HEK293 (cell line): ENCODE measurements around the gene SEC23B.

Experiments
- CTCF ChIA-PET: fragments of 350-600 bp; formaldehyde crosslinking; extraction: SDS; loops from one replicate; lab custom pipeline; 2021; ENCODE audit warnings: antibody characterized with exemption; lab: Yijun Ruan, JAX
- POLR2A ChIA-PET: fragments of 300-600 bp; formaldehyde crosslinking; extraction: SDS; loops from one replicate; lab custom pipeline; 2020; ENCODE audit warnings: antibody characterized with exemption, inconsistent platforms; lab: Yijun Ruan, JAX
- H3K27ac ChIP-seq: fragments of 200-500 bp; sonication (Bioruptor generic); 2 replicates; pipeline ENCODE4 v1.5.1; 2014; ENCODE audit warnings: low read depth, low read length, control low read depth, inconsistent platforms; ENCODE audit errors: extremely low read depth
- H3K36me3 ChIP-seq, 2 experiments: fragments of 200-500 bp in 1 of 2; sonication (Bioruptor generic) in 1 of 2; 1 replicate in 1 of 2; 2 replicates in 1 of 2; pipeline ENCODE4 v1.5.1; 2014 to 2017; ENCODE audit warnings: inconsistent platforms in 2 of 2, low read length in 2 of 2; ENCODE audit not compliant: control insufficient read depth in 2 of 2, insufficient read depth in 1 of 2
- H3K4me1 ChIP-seq: fragments of 200-500 bp; sonication (Bioruptor generic); 2 replicates; pipeline ENCODE4 v1.5.1; 2014; ENCODE audit warnings: mild to moderate bottlenecking, low read length, inconsistent platforms; ENCODE audit not compliant: control insufficient read depth, insufficient read depth
- H3K4me3 ChIP-seq: 2 replicates; pipeline ENCODE4 v1.5.1; 2011; ENCODE audit warnings: low read depth, mild to moderate bottlenecking, control low read depth, low read length, moderate library complexity
- H3K9me3 ChIP-seq: fragments of 200-500 bp; sonication (Bioruptor generic); 2 replicates; pipeline ENCODE4 v1.5.1; 2014; ENCODE audit warnings: low read depth, low read length, inconsistent platforms; ENCODE audit not compliant: control insufficient read depth, insufficient read depth
- BCL11B ChIP-seq: fragments of 450-650 bp; formaldehyde crosslinking; IDR thresholded peaks from 2 replicates; pipeline ENCODE4 v1.5.1; 2016; ENCODE audit warnings: low read depth, missing biosample characterization, missing genetic modification characterization
- FEZF1 ChIP-seq: fragments of 450-650 bp; formaldehyde crosslinking; IDR thresholded peaks from 2 replicates; pipeline ENCODE4 v1.5.1; 2016; ENCODE audit warnings: missing biosample characterization, missing genetic modification characterization
- GLIS1 ChIP-seq: fragments of 450-650 bp; formaldehyde crosslinking; IDR thresholded peaks from 2 replicates; pipeline ENCODE4 v1.5.1; 2016; ENCODE audit warnings: missing biosample characterization, missing genetic modification characterization
- GLIS2 ChIP-seq: fragments of 450-650 bp; formaldehyde crosslinking; IDR thresholded peaks from 2 replicates; pipeline ENCODE4 v1.5.1; 2016; ENCODE audit warnings: missing biosample characterization, missing genetic modification characterization
- RBAK ChIP-seq: fragments of 450-650 bp; formaldehyde crosslinking; IDR thresholded peaks from 2 replicates; pipeline ENCODE4 v1.5.1; 2016; ENCODE audit warnings: missing biosample characterization, missing genetic modification characterization
- SALL2 ChIP-seq: fragments of 450-650 bp; formaldehyde crosslinking; IDR thresholded peaks from 2 replicates; pipeline ENCODE4 v1.5.0; 2017; ENCODE audit warnings: missing biosample characterization, mild to moderate bottlenecking, missing genetic modification characterization, borderline replicate concordance
- YY1 ChIP-seq: fragments of 450-650 bp; formaldehyde crosslinking; IDR thresholded peaks from 2 replicates; pipeline ENCODE4 v1.5.1; 2018; ENCODE audit warnings: missing biosample characterization, missing genetic modification characterization
- ZBTB48 ChIP-seq: fragments of 450-650 bp; formaldehyde crosslinking; IDR thresholded peaks from 2 replicates; pipeline ENCODE4 v1.5.1; 2016; ENCODE audit warnings: missing biosample characterization, missing genetic modification characterization
- ZFHX2 ChIP-seq: fragments of 450-650 bp; formaldehyde crosslinking; conservative IDR thresholded peaks from 2 replicates; pipeline ENCODE4 v1.5.1; 2016; ENCODE audit warnings: missing biosample characterization, missing genetic modification characterization
- ZNF140 ChIP-seq: fragments of 450-650 bp; formaldehyde crosslinking; IDR thresholded peaks from 2 replicates; pipeline ENCODE4 v1.5.1; 2016; ENCODE audit warnings: missing biosample characterization, missing genetic modification characterization
- ZNF174 ChIP-seq: fragments of 450-650 bp; formaldehyde crosslinking; IDR thresholded peaks from 2 replicates; pipeline ENCODE4 v1.5.0; 2017; ENCODE audit warnings: missing biosample characterization, mild to moderate bottlenecking, missing genetic modification characterization
- ZNF202 ChIP-seq: fragments of 450-650 bp; formaldehyde crosslinking; IDR thresholded peaks from 2 replicates; pipeline ENCODE4 v1.5.1; 2016; ENCODE audit warnings: missing biosample characterization, missing genetic modification characterization, borderline replicate concordance
- ZNF221 ChIP-seq: fragments of 450-650 bp; formaldehyde crosslinking; IDR thresholded peaks from 2 replicates; pipeline ENCODE4 v1.5.1; 2017; ENCODE audit warnings: missing biosample characterization, missing genetic modification characterization, borderline replicate concordance
- ZNF24 ChIP-seq: fragments of 450-650 bp; formaldehyde crosslinking; IDR thresholded peaks from 2 replicates; pipeline ENCODE4 v1.5.1; 2016; ENCODE audit warnings: missing biosample characterization, missing genetic modification characterization
- ZNF302 ChIP-seq: fragments of 450-650 bp; formaldehyde crosslinking; IDR thresholded peaks from 2 replicates; pipeline ENCODE4 v1.5.1; 2016; ENCODE audit warnings: missing biosample characterization, missing genetic modification characterization, low read depth
- ZNF404 ChIP-seq: fragments of 450-650 bp; formaldehyde crosslinking; IDR thresholded peaks from 2 replicates; pipeline ENCODE4 v1.5.1; 2017; ENCODE audit warnings: missing biosample characterization, missing genetic modification characterization
- ZNF473 ChIP-seq: fragments of 450-650 bp; formaldehyde crosslinking; IDR thresholded peaks from 2 replicates; pipeline ENCODE4 v1.5.1; 2017; ENCODE audit warnings: missing biosample characterization, missing genetic modification characterization
- ZNF529 ChIP-seq: fragments of 450-650 bp; formaldehyde crosslinking; IDR thresholded peaks from 2 replicates; pipeline ENCODE4 v1.5.1; 2017; ENCODE audit warnings: missing genetic modification characterization, missing biosample characterization; ENCODE audit not compliant: insufficient replicate concordance
- ZNF555 ChIP-seq: fragments of 450-650 bp; formaldehyde crosslinking; conservative IDR thresholded peaks from 2 replicates; pipeline ENCODE4 v1.5.1; 2017; ENCODE audit warnings: missing biosample characterization, mild to moderate bottlenecking, missing genetic modification characterization, inconsistent platforms
- ZNF664 ChIP-seq: fragments of 450-650 bp; formaldehyde crosslinking; IDR thresholded peaks from 2 replicates; pipeline ENCODE4 v1.5.1; 2016; ENCODE audit warnings: missing biosample characterization, missing genetic modification characterization
- ZNF777 ChIP-seq: fragments of 450-650 bp; formaldehyde crosslinking; IDR thresholded peaks from 2 replicates; pipeline ENCODE4 v1.5.1; 2017; ENCODE audit warnings: missing biosample characterization, missing genetic modification characterization, borderline replicate concordance
- ZNF837 ChIP-seq: fragments of 450-650 bp; formaldehyde crosslinking; IDR thresholded peaks from 2 replicates; pipeline ENCODE4 v1.5.1; 2016; ENCODE audit warnings: missing biosample characterization, missing genetic modification characterization
- TF ChIP-seq, protein P1 (sequence below): sonication (generic); formaldehyde crosslinking; IDR thresholded peaks from 2 replicates; pipeline ENCODE4 v1.8.1; 2022; ENCODE audit warnings: mild to moderate bottlenecking, moderate library complexity, missing genetic modification reagents
- TF ChIP-seq, protein P2 (sequence below): fragments of 450-650 bp; formaldehyde crosslinking; IDR thresholded peaks from 2 replicates; pipeline ENCODE4 v1.5.1; 2017; ENCODE audit warnings: missing biosample characterization, missing genetic modification characterization
- TF ChIP-seq, protein P3 (sequence below): fragments of 450-650 bp; formaldehyde crosslinking; IDR thresholded peaks from 2 replicates; pipeline ENCODE4 v1.5.1; 2017; ENCODE audit warnings: missing biosample characterization, missing genetic modification characterization
- TF ChIP-seq, protein P4 (sequence below): fragments of 450-650 bp; formaldehyde crosslinking; IDR thresholded peaks from 2 replicates; pipeline ENCODE4 v1.5.1; 2016; ENCODE audit warnings: missing biosample characterization, missing genetic modification characterization
- TF ChIP-seq, protein P5 (sequence below): fragments of 450-650 bp; formaldehyde crosslinking; IDR thresholded peaks from 2 replicates; pipeline ENCODE4 v1.5.1; 2017; ENCODE audit warnings: missing biosample characterization, missing genetic modification characterization
- TF ChIP-seq, protein P6 (sequence below): fragments of 450-650 bp; formaldehyde crosslinking; IDR thresholded peaks from 2 replicates; pipeline ENCODE4 v1.5.1; 2017; ENCODE audit warnings: missing biosample characterization, mild to moderate bottlenecking, missing genetic modification characterization, moderate library complexity
- TF ChIP-seq, protein P7 (sequence below): fragments of 450-650 bp; IDR thresholded peaks from 2 replicates; pipeline ENCODE4 v1.5.1; 2018; ENCODE audit warnings: missing biosample characterization, mild to moderate bottlenecking, missing genetic modification characterization

The SEC23B gene

DNA sequence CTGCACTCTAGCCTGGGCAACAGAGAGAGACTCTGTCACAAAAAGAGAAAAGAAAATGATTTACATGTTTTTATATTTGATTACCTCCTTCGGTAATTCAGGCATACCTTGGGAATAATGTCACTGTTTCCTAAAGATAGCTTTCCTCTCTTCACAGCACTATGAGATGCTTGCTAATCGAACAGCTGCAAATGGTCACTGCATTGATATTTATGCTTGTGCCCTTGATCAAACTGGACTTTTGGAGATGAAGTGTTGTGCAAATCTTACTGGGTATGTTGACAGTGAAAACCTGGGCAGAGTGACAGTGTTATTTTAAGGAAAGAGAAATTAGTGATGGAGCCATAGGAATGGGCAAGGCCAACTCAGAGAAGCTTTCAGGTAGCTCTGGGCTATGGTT, 19.6 kb downstream of the SEC23B start:
- H3K36me3 ChIP-seq: peaks cover 52 to 88% of the 10 kb centered on the region in 2 experiments

DNA sequence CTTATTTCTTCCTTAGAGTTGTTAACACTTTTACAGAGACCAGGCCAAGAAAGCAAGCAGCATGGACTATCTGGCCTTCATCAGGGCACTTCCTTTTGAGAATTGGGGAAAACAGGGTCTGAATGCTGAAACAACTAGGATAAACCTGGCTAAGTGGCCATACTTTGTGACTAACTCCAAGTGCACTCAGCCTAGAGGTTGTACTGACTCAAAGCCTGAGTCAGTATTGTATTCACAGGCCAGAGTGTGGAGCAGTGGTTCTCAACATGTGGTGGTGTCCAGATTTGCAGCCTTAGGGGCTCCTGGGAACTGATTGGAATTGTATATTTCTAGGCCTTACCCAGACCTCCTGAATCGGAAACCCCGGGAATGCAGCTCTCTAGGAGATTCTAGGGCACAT, 20.1 kb downstream of the SEC23B start:
- Histone ChIP-seq H3K4me1 (no peaks in the 10 kb centered on the region), H3K36me3 (peaks cover 55 to 93% of the 10 kb centered on the region in 2 experiments), H3K9me3 (no peaks in the 10 kb centered on the region), H3K4me3 (no peak overlapping the region), H3K27ac (no peak overlapping the region)
- POLR2A ChIA-PET: no interaction called here
- CTCF ChIA-PET: interaction anchor here (1.7 kb wide), 1 partner anchor 13 kb away, joined by 6 read pairs; no protein-coding TSS in a partner anchor
- no peak for TF ChIP-seq ZNF202 (tag by site-specific recombination)
- TF ChIP-seq BCL11B (tag by site-specific recombination): no peak
- TF ChIP-seq ZNF174 (tag by site-specific recombination): no peak
- TF ChIP-seq ZNF837: no peak
- TF ChIP-seq ZFHX2: no peak
- TF ChIP-seq, protein P1, sequence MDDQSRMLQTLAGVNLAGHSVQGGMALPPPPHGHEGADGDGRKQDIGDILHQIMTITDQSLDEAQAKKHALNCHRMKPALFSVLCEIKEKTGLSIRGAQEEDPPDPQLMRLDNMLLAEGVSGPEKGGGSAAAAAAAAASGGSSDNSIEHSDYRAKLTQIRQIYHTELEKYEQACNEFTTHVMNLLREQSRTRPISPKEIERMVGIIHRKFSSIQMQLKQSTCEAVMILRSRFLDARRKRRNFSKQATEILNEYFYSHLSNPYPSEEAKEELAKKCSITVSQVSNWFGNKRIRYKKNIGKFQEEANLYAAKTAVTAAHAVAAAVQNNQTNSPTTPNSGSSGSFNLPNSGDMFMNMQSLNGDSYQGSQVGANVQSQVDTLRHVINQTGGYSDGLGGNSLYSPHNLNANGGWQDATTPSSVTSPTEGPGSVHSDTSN: no peak
- TF ChIP-seq, protein P2, sequence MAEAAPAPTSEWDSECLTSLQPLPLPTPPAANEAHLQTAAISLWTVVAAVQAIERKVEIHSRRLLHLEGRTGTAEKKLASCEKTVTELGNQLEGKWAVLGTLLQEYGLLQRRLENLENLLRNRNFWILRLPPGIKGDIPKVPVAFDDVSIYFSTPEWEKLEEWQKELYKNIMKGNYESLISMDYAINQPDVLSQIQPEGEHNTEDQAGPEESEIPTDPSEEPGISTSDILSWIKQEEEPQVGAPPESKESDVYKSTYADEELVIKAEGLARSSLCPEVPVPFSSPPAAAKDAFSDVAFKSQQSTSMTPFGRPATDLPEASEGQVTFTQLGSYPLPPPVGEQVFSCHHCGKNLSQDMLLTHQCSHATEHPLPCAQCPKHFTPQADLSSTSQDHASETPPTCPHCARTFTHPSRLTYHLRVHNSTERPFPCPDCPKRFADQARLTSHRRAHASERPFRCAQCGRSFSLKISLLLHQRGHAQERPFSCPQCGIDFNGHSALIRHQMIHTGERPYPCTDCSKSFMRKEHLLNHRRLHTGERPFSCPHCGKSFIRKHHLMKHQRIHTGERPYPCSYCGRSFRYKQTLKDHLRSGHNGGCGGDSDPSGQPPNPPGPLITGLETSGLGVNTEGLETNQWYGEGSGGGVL (tag by site-specific recombination): no peak
- no peak for TF ChIP-seq ZNF777 (tag by site-specific recombination)
- TF ChIP-seq GLIS2: no peak
- no peak for TF ChIP-seq ZBTB48 (tag by site-specific recombination)
- no peak for TF ChIP-seq RBAK
- TF ChIP-seq ZNF24 (tag by site-specific recombination): no peak
- TF ChIP-seq, protein P3, sequence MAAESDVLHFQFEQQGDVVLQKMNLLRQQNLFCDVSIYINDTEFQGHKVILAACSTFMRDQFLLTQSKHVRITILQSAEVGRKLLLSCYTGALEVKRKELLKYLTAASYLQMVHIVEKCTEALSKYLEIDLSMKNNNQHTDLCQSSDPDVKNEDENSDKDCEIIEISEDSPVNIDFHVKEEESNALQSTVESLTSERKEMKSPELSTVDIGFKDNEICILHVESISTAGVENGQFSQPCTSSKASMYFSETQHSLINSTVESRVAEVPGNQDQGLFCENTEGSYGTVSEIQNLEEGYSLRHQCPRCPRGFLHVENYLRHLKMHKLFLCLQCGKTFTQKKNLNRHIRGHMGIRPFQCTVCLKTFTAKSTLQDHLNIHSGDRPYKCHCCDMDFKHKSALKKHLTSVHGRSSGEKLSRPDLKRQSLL (tag by site-specific recombination): no peak
- TF ChIP-seq, protein P4, sequence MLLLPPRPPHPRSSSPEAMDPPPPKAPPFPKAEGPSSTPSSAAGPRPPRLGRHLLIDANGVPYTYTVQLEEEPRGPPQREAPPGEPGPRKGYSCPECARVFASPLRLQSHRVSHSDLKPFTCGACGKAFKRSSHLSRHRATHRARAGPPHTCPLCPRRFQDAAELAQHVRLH: no peak

More for the DNA sequence above, 19.6 kb downstream of the SEC23B start:
- ChIA-PET POLR2A (no interaction called here), CTCF (no interaction called here)
- no peak for TF ChIP-seq ZFHX2
- no peak for TF ChIP-seq GLIS2
- TF ChIP-seq GLIS1 (tag by site-specific recombination): no peak
- TF ChIP-seq ZNF555: no peak
- TF ChIP-seq ZNF664 (tag by site-specific recombination): no peak
- no peak for TF ChIP-seq ZNF302 (tag by site-specific recombination)
- TF ChIP-seq ZNF404 (tag by site-specific recombination): no peak
- TF ChIP-seq YY1 (tag by site-specific recombination): no peak
- TF ChIP-seq SALL2 (tag by site-specific recombination): no peak
- TF ChIP-seq FEZF1 (tag by site-specific recombination): no peak
- no peak for TF ChIP-seq ZNF473 (tag by site-specific recombination)
- TF ChIP-seq, protein P5, sequence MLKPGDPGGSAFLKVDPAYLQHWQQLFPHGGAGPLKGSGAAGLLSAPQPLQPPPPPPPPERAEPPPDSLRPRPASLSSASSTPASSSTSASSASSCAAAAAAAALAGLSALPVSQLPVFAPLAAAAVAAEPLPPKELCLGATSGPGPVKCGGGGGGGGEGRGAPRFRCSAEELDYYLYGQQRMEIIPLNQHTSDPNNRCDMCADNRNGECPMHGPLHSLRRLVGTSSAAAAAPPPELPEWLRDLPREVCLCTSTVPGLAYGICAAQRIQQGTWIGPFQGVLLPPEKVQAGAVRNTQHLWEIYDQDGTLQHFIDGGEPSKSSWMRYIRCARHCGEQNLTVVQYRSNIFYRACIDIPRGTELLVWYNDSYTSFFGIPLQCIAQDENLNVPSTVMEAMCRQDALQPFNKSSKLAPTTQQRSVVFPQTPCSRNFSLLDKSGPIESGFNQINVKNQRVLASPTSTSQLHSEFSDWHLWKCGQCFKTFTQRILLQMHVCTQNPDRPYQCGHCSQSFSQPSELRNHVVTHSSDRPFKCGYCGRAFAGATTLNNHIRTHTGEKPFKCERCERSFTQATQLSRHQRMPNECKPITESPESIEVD (tag by site-specific recombination): no peak
- TF ChIP-seq ZNF221 (tag by site-specific recombination): no peak
- TF ChIP-seq, protein P6, sequence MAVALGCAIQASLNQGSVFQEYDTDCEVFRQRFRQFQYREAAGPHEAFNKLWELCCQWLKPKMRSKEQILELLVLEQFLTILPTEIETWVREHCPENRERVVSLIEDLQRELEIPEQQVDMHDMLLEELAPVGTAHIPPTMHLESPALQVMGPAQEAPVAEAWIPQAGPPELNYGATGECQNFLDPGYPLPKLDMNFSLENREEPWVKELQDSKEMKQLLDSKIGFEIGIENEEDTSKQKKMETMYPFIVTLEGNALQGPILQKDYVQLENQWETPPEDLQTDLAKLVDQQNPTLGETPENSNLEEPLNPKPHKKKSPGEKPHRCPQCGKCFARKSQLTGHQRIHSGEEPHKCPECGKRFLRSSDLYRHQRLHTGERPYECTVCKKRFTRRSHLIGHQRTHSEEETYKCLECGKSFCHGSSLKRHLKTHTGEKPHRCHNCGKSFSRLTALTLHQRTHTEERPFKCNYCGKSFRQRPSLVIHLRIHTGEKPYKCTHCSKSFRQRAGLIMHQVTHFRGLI (tag by site-specific recombination): no peak
- TF ChIP-seq, protein P7, sequence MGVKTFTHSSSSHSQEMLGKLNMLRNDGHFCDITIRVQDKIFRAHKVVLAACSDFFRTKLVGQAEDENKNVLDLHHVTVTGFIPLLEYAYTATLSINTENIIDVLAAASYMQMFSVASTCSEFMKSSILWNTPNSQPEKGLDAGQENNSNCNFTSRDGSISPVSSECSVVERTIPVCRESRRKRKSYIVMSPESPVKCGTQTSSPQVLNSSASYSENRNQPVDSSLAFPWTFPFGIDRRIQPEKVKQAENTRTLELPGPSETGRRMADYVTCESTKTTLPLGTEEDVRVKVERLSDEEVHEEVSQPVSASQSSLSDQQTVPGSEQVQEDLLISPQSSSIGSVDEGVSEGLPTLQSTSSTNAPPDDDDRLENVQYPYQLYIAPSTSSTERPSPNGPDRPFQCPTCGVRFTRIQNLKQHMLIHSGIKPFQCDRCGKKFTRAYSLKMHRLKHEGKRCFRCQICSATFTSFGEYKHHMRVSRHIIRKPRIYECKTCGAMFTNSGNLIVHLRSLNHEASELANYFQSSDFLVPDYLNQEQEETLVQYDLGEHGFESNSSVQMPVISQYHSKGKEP (tag by site-specific recombination): no peak
- no peak for TF ChIP-seq ZNF529 (tag by site-specific recombination)
- no peak for TF ChIP-seq ZNF140
- Histone ChIP-seq H3K27ac (no peak overlapping the region), H3K9me3 (no peaks in the 10 kb centered on the region), H3K4me3 (no peak overlapping the region), H3K4me1 (no peaks in the 10 kb centered on the region)
